ENCODE data around the gene PRSS23.

DNA sequence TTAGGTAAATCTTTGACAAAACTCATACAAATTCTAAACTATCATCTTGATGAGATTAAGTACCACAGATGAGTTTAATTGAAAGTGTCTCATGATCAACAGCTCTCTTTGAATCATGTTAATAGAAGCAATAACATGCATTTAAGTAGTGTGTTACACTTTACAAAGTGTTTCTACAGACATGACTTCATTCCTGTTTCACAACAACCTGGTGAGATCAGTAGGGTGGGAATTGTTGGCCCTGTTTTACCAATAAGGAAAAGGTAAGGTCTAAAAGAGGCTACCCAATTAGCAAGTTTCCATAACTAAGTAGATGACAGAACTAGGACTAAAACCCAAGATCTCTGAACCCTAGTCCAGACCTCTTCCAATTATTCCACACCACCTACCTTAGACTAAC, 12.7 kb upstream of the PRSS23 start:
- no peak for TF ChIP-seq CTCF (IDR thresholded peaks at IDR 0.05; ENCODE audit: low read depth, low read length)
- TF ChIP-seq POLR2A (IDR thresholded peaks at IDR 0.05; ENCODE audit: extremely low read depth, insufficient read length), result no peak
- no peak for TF ChIP-seq MAX (IDR thresholded peaks at IDR 0.05; ENCODE audit: low read depth, low read length)
- TF ChIP-seq MYC (IDR thresholded peaks at IDR 0.05; ENCODE audit: low read depth, low read length), result no peak
